ENCODE measurements around the gene UQCRH. TPM values are rescaled to one million over a fixed set of nuclear protein-coding genes. Genes with fewer than 3 reads are reported as not detected.

The UQCRH gene
- total RNA-seq, 2 experiments from 2014 or later, result 266 to 274 TPM

DNA sequence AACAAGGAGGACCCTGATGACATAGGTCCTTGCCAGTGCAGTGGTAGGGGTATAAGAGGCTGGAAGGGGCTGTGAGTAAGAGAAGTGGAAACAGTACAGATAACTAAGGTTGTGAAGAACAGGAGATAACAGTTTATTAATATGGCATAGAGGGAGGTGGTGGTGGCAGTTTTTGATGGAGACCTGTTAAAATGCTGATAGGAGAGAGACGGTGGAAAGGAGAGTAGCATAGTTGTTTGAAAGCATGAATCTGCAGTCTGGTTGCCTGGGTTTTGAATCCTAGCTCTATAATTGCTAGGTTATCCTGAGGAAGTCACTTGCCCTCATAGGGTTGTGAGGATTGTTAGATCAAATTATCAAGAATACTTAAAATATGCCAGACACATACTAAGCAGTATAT, 19.4 kb upstream of the UQCRH start:
- H3K36me3 Mint-ChIP-seq (ENCODE audit: low read depth), result peaks cover 55% of the 10 kb centered on the region

DNA sequence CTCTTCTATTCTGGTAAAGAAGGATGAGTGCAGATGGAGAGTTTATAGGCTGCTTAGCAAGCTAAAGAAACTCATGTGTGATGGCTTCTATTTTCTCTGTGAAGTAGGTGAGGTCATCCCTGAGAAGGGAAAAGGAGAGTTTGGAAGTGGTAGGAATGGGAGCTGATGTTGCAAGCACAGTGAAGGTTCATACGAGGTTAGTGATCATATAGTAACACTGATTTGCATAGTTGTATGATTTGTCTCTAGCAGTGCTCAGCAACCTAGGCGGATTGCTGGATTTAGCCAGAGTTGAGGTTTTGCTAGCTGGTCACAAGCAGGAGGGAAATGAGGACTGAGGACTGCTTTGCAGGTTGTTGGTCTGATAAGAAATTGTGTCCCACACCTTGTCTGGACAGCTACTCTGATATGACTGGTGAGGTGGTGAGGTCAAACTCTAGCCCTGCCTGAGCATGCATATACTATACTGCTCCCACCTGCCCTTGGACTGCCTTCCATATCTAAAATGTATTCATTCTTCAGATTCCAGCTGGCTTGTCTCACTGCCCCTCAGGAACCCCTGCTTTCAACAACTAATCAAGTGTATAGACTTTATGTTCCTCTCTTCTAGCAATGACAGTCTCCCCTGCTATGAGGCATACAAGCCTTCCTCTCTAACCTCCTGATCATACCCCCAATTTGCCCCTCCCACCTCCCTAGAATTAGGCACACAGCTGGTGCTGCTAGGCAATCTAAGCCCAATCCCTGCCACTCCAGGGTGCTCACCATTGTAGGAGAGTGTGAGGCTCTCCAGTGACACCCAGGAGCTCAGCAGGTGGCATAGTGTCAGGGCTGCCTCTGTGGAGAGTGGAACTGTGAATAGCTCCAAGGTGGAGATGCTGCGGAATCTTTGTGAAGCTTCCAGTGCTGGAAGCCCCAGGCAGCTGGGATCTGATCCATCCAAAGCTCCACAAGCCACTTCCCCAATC, 18.6 kb upstream of the UQCRH start:
- no peak overlapping the region for H3K4me3 Mint-ChIP-seq
- peaks cover 13% of the 10 kb centered on the region for H3K4me1 Mint-ChIP-seq
- CTCF ChIA-PET, result interaction anchor here (0.9 to 1.6 kb wide), 6 partner anchors 13 to 63 kb away, joined by 3 to 9 read pairs (median 4); partner anchors contain the start of genes LRRC41 and UQCRH
- H3K36me3 Mint-ChIP-seq (ENCODE audit: low read depth), result peaks cover 49% of the 10 kb centered on the region
- POLR2A ChIA-PET, result interaction anchor here (0.8 to 2.8 kb wide), 14 partner anchors 8 to 63 kb away, joined by 3 to 11 read pairs (median 3); partner anchors contain the start of genes LRRC41, NSUN4, RAD54L and UQCRH
- H3K27ac Mint-ChIP-seq, result peak overlapping the region; percentile 51
- no peaks in the 10 kb centered on the region for H3K27me3 Mint-ChIP-seq
- no peak for DNase-seq
- no peaks in the 10 kb centered on the region for H3K9me3 Mint-ChIP-seq

More for the DNA sequence above, 19.4 kb upstream of the UQCRH start:
- ChIA-PET CTCF (interaction anchor here (0.9 to 1.5 kb wide), 3 partner anchors 12 to 64 kb away, joined by 3 to 4 read pairs (median 4); no protein-coding TSS in a partner anchor), POLR2A (interaction anchor here (0.8 to 2.8 kb wide), 6 partner anchors 8 to 57 kb away, joined by 3 to 11 read pairs (median 3); partner anchors contain the start of genes LRRC41, NSUN4 and UQCRH)
- no peak for DNase-seq
- Mint-ChIP-seq H3K27me3 (no peaks in the 10 kb centered on the region), H3K4me1 (peaks cover 13% of the 10 kb centered on the region), H3K27ac (no peak overlapping the region), H3K9me3 (no peaks in the 10 kb centered on the region), H3K4me3 (no peak overlapping the region)

DNA sequence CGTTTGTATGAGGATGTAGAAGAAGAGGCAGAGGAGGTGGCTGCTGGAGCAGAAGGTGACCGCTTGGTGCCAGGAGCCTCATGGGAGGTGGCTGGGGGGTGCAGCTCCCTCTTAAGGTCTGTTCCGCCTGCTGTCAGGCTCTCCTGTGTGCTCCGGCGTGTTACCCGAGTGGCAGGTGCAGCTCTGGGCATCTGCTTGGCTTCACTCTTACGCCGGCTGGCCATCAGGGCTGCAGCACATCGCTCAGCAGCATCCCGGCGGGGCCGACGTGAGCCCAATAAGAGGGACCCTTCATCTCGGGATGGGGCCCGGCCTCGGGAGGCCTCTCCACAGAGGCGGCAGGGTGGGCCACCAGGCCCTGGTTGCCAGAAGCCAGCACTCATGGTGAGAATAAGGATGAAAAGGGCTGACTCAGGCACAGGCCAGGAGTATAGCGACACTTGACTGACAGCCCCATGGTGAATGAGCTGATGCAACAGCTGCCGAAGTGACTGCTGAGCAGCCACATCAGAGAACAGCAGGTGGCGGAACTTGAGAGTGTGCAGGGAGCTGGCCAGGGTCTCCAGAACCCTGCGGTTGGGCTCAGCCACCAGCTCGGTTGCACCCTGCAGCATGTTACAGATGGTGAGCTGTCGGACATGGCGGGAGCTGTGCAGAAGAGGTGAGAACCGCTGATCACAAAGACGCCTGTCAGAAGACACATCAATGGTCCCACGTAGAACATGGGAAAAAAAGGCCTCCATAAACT, 17.6 kb upstream of the UQCRH start:
- ChIA-PET CTCF (interaction anchor here (0.8 to 1.6 kb wide), 4 partner anchors 11 to 62 kb away, joined by 3 to 9 read pairs (median 5); partner anchors contain the start of genes LRRC41 and UQCRH), POLR2A (interaction anchor here (0.8 to 3.5 kb wide), 11 partner anchors 9 to 62 kb away, joined by 3 to 13 read pairs (median 3); partner anchors contain the start of genes LRRC41, NSUN4, RAD54L and UQCRH)
- Mint-ChIP-seq H3K4me3 (no peak overlapping the region), H3K9me3 (no peaks in the 10 kb centered on the region), H3K36me3 (ENCODE audit: low read depth) (peaks cover 48% of the 10 kb centered on the region), H3K27ac (no peak overlapping the region), H3K4me1 (peaks cover 13% of the 10 kb centered on the region), H3K27me3 (no peaks in the 10 kb centered on the region)
- DNase-seq, result peak; percentile 27

DNA sequence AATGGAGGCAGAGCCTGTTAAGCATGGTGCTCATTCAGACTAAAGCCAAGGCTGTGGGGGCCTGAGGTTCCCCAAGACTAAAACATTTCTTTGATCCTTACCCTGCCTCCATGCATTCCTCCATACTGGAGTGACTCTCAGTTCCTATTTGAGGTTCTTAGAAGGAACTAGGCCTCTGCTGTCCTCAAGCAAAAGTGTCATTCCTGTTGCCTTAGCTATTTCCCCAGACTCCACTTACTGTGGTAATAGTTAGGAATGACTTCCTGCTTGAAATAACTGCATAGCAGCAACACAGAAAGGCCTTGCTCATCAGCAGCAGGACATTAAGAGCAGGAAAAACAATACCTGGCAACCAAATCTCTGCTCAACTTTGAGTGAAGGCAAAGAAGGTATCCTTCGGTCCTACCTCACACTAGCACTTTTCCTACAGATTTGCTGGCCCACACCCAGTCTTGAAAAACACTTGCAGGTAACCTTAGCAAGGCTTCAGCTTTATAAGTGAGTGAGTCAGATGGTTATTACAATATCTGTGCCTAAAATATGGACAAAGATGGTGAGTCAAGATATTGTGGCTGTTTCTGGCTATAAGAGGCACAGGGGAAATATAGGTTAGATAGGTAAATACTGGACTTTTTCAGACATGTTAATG, 14.9 kb upstream of the UQCRH start:
- peaks cover 13% of the 10 kb centered on the region for H3K4me1 Mint-ChIP-seq
- H3K4me3 Mint-ChIP-seq, result no peak overlapping the region
- no peaks in the 10 kb centered on the region for H3K27me3 Mint-ChIP-seq
- H3K36me3 Mint-ChIP-seq (ENCODE audit: low read depth), result peaks cover 27% of the 10 kb centered on the region
- ChIA-PET CTCF (no interaction called here), POLR2A (interaction anchor here (1.5 to 3.5 kb wide), 3 partner anchors 10 to 15 kb away, joined by 4 to 13 read pairs (median 6); partner anchors contain the start of genes LRRC41 and UQCRH)
- no peak for DNase-seq
- H3K27ac Mint-ChIP-seq, result peak overlapping the region; percentile 8
- no peaks in the 10 kb centered on the region for H3K9me3 Mint-ChIP-seq

DNA sequence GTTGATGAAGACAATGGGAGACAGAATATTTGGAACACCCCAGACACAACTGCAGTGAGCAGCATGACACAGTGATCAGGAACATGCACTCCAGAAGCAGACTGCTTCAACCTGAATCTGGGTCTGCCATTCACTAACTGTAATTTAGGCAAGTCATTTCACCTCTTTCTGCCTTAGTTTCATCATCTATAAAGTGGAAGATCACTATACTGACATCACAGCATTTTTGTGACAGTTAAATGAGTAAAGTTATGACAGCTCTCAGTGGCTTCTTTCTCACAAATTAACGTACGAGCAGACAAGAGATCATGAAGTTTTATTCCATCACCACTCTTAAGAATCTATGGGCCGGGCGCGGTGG, 14.4 kb upstream of the UQCRH start:
- Mint-ChIP-seq H3K4me3 (no peak overlapping the region), H3K36me3 (ENCODE audit: low read depth) (peaks cover 24% of the 10 kb centered on the region), H3K27ac (no peak overlapping the region), H3K9me3 (no peaks in the 10 kb centered on the region), H3K27me3 (no peaks in the 10 kb centered on the region), H3K4me1 (peaks cover 13% of the 10 kb centered on the region)
- no peak for DNase-seq
- ChIA-PET CTCF (no interaction called here), POLR2A (interaction anchor here (1.6 to 3.5 kb wide), 2 partner anchors 9 to 14 kb away, joined by 6 to 13 read pairs; partner anchors contain the start of genes LRRC41 and UQCRH)

DNA sequence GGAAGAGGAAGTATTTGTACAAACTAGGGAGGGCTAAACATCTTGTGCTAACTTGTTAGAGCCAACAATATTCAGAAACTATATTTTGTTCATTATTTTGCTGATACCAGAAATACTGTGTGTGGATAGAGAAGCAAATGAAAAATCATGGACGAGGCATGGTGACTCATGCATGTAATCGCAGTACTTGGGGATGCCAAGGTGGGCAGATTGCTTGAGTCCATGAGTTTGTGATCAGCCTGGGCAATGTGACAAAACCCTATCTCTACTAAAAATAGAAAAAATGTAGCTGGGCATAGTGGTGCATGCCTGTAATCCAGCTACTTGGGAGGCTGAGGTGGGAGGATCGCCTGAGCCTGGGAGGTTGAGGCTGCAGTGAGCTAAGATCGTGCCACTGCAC, 13.5 kb upstream of the UQCRH start:
- Mint-ChIP-seq H3K4me3 (no peak overlapping the region), H3K27ac (no peak overlapping the region), H3K4me1 (peaks cover 12% of the 10 kb centered on the region), H3K27me3 (no peaks in the 10 kb centered on the region), H3K36me3 (ENCODE audit: low read depth) (peaks cover 17% of the 10 kb centered on the region), H3K9me3 (no peaks in the 10 kb centered on the region)
- DNase-seq, result no peak
- POLR2A ChIA-PET, result interaction anchor here (1.4 to 1.7 kb wide), 3 partner anchors 10 to 43 kb away, joined by 4 to 6 read pairs (median 4); partner anchors contain the start of genes LRRC41, RAD54L and UQCRH
- CTCF ChIA-PET, result interaction anchor here (0.6 to 1.2 kb wide), 4 partner anchors 10 to 58 kb away, joined by 3 to 4 read pairs (median 3); no protein-coding TSS in a partner anchor

DNA sequence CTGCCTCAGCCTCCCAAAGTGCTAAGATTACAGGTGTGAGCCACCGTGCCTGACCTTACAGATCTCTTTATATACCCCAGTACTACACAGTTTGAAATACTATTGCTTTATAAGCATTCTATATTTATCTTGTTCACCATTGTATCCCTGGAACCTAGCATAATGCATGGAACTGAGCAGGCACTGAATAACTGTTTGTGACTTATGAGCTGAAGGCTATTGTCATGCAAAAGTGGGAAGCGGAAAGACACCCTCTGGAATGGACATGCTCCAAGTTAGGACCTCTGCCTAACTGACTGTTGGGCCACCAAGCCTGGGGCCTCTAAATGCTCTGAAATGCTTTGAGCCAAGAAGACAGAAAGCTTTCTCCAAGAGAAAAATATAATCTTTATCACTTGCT, 8.2 kb upstream of the UQCRH start:
- Mint-ChIP-seq H3K36me3 (ENCODE audit: low read depth) (peaks cover 30% of the 10 kb centered on the region), H3K4me1 (peaks cover 1% of the 10 kb centered on the region), H3K27ac (no peak overlapping the region), H3K4me3 (no peak overlapping the region), H3K27me3 (no peaks in the 10 kb centered on the region), H3K9me3 (no peaks in the 10 kb centered on the region)
- no peak for DNase-seq
- POLR2A ChIA-PET, result interaction anchor here (0.9 to 2.5 kb wide), 3 partner anchors 8 to 18 kb away, joined by 3 to 12 read pairs (median 6); partner anchors contain the start of genes LRRC41 and UQCRH
- CTCF ChIA-PET, result interaction anchor here (1.9 kb wide), 1 partner anchor 52 kb away, joined by 6 read pairs; no protein-coding TSS in a partner anchor

DNA sequence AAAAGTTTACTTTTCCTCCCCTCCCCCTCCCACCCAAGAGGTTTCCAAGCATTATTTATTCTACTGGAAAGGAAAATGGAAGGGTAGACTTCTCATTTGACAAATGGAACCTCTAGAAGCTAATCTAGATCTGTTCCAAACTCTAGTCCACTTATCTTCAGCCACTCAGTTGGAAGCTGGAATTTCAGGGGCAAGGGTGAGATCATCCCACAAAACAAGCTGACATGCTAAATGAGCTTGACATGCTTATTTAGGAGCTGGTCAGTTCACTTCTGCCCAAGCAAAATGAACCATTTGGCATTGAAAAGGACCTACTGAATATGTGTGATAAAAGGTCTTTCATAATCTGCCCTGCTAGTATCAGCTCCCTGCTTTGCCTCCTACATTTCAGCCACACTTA, 5.1 kb upstream of the UQCRH start:
- Mint-ChIP-seq H3K4me3 (no peak overlapping the region), H3K27ac (no peak overlapping the region), H3K27me3 (no peaks in the 10 kb centered on the region), H3K4me1 (peaks cover 14% of the 10 kb centered on the region), H3K9me3 (no peaks in the 10 kb centered on the region), H3K36me3 (ENCODE audit: low read depth) (peaks cover 33% of the 10 kb centered on the region)
- ChIA-PET CTCF (no interaction called here), POLR2A (interaction anchor here (0.6 to 1.2 kb wide), 5 partner anchors 10 to 935 kb away, joined by 3 to 6 read pairs (median 3); no protein-coding TSS in a partner anchor)
- DNase-seq, result no peak

DNA sequence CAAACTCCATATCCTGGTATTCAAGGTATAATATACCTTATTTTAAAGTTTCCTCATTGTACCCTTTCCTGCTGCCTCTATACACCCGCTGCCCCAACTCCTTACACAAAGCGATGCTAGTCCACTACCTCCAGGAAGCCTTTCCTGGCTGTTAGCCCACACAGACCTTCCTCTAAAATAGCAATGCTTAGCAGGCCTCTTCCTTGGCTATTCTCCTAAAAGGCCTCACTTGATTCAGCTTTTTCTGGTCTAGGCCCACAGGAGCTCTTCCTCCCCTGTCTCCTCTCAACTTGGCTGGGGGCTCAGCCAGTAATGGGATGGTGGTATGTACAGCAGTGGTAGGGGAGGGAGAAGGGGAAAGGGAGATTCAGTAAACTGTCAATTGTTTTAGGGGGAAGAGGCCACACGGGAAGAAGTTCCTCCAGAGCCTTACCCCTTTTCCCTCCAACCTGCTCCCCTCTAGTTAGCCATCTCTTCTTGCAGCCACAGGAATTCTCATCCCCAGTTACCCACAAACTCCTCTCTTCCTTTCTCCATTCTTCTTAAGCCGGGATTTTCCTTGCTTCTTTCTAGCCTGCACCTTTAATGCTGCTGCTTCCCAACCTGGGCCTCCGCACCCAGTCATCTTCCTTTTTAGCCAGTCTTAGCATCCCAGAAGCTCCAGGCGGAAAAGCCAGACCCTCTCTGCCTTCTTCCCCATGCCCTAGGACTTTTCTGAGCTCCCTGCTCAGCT, 2.7 kb upstream of the UQCRH start:
- peak overlapping the region; percentile 12 for H3K27ac Mint-ChIP-seq
- CTCF ChIA-PET, result interaction anchor here (0.8 to 0.9 kb wide), 2 partner anchors 47 kb away, joined by 3 to 4 read pairs; no protein-coding TSS in a partner anchor
- DNase-seq, result no peak
- peaks cover 24% of the 10 kb centered on the region for H3K4me1 Mint-ChIP-seq
- peak overlapping the region; percentile 95 for H3K4me3 Mint-ChIP-seq
- POLR2A ChIA-PET, result interaction anchor here (0.8 to 1.8 kb wide), 4 partner anchors 9 to 19 kb away, joined by 4 to 5 read pairs (median 4); no protein-coding TSS in a partner anchor
- no peaks in the 10 kb centered on the region for H3K27me3 Mint-ChIP-seq
- H3K36me3 Mint-ChIP-seq (ENCODE audit: low read depth), result peaks cover 34% of the 10 kb centered on the region
- H3K9me3 Mint-ChIP-seq, result no peaks in the 10 kb centered on the region

DNA sequence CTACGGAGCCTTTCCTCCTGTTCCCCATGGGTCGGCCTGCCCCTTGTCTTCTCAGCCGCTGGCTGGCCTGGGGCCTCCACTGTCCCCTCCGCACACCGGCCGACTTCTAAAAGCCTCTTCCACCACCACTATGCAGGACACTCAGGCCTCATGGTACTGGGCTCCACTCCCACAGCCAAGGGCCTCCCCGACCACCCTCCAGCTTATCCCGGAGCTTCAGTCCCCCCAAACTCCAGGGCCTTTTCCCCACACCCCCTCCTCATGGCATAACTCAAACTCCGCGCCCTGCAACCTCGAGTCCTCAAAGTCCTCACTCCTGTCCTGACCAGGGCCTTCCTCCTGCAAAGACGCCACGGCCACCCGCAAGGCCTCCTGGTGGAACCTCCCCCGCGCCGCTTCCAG, 2.1 kb upstream of the UQCRH start:
- DNase-seq, result no peak
- H3K4me3 Mint-ChIP-seq, result peak overlapping the region; percentile 95
- ChIA-PET CTCF (interaction anchor here (0.8 kb wide), 1 partner anchor 47 kb away, joined by 4 read pairs; no protein-coding TSS in a partner anchor), POLR2A (interaction anchor here (0.8 to 1.8 kb wide), 3 partner anchors 9 to 20 kb away, joined by 4 to 5 read pairs (median 4); no protein-coding TSS in a partner anchor)
- peaks cover 34% of the 10 kb centered on the region for H3K36me3 Mint-ChIP-seq (ENCODE audit: low read depth)
- H3K27me3 Mint-ChIP-seq, result no peaks in the 10 kb centered on the region
- peaks cover 30% of the 10 kb centered on the region for H3K4me1 Mint-ChIP-seq
- H3K27ac Mint-ChIP-seq, result peak overlapping the region; percentile 95
- H3K9me3 Mint-ChIP-seq, result no peaks in the 10 kb centered on the region
